IPS DF 4.7 (cell line): ENCODE data around the gene OMA1.
"Not testable (repeated sequence)": the region's sequence is repeated elsewhere in the genome, so short reads cannot be mapped to it uniquely, and the experiment has no call there.

Source experiments
- DNase-seq: peaks from one replicate; pipeline ENCODE4 v3.0.0-alpha.2; 2013; ENCODE audit warnings: low spot score; ENCODE audit errors: extremely low read depth

OMA1 gene

GRCh38 chr1:58528518-58528917 is 18.0 kb downstream of the OMA1 start:
- DNase-seq: no peak

DNA sequence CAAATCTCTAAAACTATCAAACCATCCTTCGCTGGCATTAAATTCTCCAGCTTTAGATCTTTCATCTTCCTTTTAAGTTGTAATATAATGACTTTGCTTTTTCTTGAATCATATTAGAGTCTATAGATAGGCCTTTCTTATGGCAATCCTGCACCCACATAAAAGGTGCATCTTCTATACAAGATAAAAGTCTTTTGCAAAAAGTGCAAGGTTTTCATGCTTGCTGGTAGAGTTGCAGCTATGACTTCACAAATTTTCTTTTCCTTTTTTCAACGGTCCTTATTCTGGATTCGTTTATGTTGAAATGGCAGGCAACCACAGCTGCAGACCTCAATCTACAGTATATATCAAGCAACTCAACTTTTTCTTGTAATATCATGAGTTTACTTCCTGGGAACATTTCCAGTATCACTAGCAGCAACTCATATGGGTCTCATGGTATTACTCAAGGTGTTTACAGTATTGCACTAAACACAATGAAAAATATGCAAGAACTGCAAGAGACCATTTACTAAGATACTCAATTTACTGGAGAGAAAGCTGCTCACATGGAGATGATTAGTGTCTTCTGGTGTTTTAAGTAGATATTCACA is 22.1 kb downstream of the OMA1 start:
- DNase-seq: no peak

GRCh38 chr1:58515794-58516401 is 30.6 kb downstream of the OMA1 start:
- peak; percentile 49 for DNase-seq

DNA sequence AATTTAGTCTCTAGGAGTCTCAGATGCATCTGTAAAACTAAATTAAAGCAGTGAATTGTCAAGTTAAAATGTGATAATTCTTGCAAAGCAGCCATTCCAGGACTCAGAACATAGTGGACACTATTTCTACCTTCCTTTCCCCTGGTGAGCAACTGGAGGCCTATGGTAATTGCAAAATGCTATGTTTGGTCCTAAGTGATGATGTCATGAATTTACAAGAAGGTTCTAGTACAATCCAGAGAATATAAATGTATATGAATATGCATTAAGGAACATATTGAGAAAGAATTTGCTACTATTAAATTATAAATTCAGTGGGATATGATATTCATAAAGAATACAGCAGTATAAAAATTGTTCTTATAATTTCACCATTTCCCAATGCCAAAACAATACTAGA is 32.6 kb downstream of the OMA1 start:
- no peak for DNase-seq

DNA sequence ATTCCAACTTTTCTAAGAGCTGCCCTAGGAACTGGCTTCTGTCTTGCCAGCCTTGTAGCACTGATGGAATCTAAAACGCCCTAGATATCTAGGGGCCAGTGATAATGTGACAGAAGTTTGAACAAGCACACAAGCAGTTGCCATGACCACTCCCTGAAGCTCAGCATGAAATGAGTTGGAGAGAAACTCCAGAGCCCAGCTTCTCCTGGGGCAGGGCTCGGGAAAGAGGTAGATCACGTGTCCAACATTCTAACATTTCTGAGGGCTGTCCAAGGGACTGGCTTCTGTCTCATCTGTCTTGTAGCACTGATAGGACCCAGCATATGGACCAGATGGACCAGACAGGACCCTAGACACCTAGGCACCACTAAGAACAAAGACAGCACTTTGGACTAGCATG is 37.9 kb downstream of the OMA1 start:
- no peak for DNase-seq

GRCh38 chr1:58505286-58505685 is 41.2 kb downstream of the OMA1 start:
- DNase-seq: no peak

GRCh38 chr1:58502519-58502918 is 44.0 kb downstream of the OMA1 start:
- no peak for DNase-seq

GRCh38 chr1:58500043-58500442 is 46.5 kb downstream of the OMA1 start:
- no peak for DNase-seq

GRCh38 chr1:58497499-58497898 is 49.0 kb downstream of the OMA1 start:
- no peak for DNase-seq

DNA sequence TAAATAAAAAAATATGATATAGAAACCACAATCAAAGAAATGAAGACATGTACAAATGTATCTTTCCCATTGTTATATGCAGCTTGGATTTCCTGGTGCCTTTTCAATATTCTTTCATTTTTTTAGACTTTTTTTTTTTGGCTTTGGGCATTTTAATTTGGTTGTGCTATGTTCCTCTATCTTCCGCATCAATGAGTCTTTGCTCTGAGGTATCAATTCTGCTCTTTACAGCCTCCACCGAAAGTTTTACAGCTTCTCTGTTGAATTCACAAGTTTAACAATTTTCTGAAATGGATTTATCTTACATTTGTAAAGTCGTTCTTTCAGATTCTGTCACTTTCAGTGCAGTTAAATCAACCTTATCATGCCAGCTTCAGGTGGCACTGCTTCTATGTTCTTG is 50.5 kb downstream of the OMA1 start:
- DNase-seq: no peak

DNA sequence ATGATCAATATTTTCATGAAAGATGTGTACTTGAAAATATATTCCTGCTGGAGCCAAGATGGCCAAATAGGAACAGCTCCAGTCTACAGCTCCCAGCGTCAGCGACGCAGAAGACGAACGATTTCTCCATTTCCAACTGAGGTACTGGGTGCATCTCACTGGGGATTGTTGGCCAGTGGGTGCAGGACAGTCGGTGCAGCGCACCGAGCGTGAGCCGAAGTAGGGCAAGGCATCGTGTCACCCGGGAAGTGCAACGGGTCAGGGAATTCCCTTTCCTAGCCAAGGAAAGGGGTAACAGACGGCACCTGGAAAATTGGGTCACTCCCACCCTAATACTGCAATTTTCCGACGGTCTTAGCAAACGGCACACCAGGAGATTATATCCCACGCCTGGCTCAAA is 57.6 kb downstream of the OMA1 start:
- not testable (repeated sequence) for DNase-seq

- DNase-seq: no peak
Measured at GRCh38 chr1:58487002-58487401, 59.5 kb downstream of the OMA1 start.

DNA sequence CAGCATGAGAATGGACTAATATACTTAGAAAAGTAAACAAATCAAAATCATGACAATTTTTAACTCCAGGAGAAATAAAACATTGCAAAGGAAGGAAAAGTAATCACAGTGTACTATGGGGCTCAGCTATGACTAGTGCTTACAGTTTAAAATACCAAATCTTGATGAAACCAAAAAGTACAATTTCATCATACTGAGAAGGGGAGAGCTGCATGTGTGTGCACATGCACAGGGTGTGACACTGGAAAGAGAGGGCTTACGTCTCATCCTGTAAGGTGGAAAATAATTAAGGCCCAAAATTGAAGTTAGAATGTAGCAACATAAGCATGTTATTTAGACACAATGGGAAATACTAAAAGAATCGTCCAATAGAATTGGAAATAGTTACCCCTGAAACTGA is 64.6 kb downstream of the OMA1 start:
- DNase-seq: no peak

GRCh38 chr1:58480191-58480590 is 66.3 kb downstream of the OMA1 start:
- no peak for DNase-seq

- DNase-seq: no peak
Measured at GRCh38 chr1:58477390-58477789, 69.1 kb downstream of the OMA1 start.

DNA sequence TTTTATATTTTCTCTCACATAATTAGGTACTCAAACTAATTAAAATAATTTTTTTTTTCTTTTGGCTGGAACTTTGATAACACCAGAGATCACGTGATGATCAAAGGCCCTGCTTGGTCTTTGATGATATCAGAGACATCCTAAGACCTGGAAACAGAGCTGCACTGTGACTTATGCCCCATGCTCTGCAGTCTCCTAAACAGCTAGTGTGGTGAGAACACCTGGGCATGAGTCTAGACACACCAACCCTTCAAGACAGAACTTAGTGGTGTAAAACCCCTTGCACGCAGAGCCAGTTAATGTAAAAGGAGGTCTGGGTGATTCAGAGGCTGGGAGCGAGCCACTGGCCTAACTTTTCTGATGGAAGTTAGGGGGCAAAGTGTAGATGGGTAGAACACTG is 70.3 kb downstream of the OMA1 start:
- no peak for DNase-seq

- DNase-seq: no peak
Measured at GRCh38 chr1:58469476-58469875, 77.0 kb downstream of the OMA1 start.

GRCh38 chr1:58469016-58469415 is 77.5 kb downstream of the OMA1 start:
- no peak for DNase-seq

GRCh38 chr1:58468612-58469011 is 77.9 kb downstream of the OMA1 start:
- DNase-seq: no peak

GRCh38 chr1:58466630-58467241 is 79.8 kb downstream of the OMA1 start:
- DNase-seq: no peak

DNA sequence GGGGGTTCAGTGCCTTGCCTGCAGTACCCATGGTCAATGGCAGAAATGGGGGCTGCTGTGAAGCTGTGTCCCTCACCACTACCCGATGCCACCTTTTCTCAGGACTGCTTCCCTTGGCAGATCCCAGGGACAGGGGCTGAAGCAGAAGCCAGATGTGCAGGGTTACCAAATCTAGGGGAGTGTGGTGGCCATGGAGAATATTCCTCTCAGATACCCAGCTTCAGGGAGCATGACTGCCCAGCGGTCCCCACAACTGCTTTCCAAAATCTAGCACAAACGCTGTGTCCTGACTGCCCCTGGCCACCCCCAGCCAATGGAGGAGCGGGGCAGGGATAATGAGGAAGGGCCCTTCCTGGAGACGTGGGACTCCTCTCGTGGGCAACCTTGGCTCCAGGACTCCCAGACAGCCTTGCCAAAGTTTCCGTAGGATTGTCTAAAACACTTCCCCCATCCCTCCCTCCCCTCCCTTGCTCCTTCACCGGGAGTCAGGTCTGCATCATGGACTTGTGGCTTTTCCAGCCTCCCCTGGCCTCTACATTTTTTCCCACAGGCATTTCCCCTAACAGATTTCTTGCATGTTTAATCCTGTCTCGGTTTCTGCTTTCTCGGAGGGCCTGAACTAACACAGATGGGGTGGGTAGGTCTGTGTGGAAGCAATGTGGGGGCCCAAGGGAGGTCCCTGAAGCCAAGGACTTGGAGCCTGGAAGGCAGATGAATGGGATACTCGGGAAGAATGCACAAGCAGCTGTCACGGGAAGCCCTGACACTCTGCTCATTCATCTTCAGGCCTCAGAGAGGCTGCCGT is 80.5 kb downstream of the OMA1 start:
- no peak for DNase-seq

DNA sequence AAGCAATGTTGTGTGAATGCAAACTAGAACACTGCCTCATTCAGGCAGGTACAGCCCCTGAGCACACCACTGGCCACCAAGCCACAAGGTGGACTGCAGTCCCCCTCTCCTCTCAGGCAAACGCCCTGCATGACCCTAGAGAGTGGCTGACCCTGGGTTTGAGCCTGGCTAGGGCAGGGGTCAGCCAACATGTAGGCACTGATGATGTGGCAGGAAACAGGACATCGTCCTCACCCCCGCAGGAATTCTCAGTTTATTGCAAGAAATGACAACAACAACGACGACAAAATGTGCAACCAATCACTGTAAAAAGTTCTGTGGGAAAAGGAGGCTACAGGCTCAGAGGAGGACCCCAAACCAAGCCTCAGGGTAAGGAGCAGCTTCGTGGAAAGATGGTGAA is 81.3 kb downstream of the OMA1 start:
- no peak for DNase-seq
